ENCODE results near the gene IDH3A.
A peak's percentile ranks its signal among the peaks of the same experiment; 100 is the strongest.

Gene IDH3A

DNA sequence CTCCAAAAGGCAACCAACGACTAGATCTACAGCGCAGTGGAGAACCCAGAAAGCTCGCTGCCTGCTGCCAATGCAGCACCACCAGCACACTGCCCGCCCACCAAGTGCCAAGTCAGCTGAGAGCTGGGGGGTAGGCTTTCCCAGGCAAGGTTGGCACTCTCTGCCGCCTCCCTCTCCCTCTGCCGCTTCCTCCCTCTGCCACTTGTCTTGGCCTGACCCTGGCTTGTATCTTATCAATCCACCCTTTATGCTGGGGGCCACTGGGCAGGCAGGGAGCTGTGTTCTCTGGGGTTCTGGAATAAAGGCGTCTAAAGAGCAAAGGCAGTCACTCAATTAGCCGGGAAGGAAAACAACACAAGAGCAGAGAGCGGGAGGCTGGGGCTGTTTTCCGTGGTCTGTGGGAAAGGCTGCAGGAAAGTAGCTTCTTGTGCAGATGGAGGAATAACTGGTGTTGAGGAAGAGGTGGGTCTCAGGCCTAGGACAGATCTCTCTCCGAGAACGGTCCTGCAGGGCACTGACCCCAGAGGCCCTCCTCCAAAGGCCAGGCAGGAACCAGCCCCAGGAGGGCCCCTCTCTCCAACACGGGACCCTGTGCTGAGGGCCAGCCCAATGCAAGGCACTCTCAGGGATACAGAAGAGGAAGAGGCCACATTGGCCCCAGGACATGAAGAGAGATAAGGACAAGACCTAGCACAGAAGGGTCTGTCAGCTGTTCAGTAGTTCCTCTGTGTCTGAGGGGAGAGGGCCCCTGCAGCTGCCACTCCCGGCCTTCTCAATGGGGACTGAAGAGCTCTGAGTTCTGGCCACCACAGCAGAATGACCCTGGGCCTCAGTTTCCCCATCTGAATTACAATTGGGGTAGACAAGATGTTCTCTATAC is 54.4 kb downstream of the IDH3A start:
- DNase-seq (ENCODE audit: low read depth), result no peak

DNA sequence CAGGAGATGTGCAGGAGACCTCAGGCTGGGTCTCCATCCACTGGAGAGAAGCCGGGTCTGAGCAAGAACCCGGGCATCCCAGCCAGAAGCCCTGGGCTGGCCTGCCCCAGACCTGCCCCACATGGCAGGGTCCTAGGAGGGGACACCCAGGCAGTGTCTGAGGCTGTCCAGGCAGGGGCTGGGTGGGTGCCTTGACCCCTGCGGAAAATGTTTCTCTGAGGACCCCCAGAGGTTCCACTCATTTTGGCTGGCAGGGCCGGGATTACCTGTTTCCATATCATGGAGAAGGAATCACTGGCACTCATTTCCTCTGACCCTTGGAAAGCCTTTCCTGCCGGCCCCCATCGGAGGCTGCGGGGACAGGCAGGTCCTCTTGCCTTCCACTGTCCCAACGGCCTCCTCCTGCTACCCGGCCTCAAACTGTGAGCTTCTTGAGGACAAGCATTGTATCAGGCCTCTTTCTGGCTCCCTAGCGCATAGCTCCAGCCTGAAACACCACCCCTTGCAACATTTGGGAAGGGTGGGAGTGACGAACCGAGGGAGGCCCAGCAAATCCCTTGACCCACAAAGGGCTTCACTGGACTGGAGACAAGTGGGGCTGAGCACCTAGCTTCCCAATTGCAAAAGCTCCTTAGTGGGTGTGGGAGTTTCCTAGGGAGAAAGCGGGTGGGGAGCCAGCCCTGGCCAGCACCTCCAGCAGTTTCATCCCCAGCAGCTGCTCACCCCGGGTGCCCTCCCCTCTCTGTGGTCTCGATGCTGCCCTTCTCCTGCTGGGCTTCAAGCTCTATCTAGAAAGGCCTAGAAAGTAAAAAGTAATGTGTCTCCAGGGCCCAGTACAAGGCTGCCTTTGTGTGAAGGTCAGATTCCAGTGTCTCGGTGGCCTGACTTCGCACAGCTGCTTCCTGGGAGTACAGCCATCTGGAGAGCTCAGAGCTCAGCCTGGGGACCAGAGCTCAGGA is 55.5 kb downstream of the IDH3A start:
- DNase-seq (ENCODE audit: low read depth), result no peak

DNA sequence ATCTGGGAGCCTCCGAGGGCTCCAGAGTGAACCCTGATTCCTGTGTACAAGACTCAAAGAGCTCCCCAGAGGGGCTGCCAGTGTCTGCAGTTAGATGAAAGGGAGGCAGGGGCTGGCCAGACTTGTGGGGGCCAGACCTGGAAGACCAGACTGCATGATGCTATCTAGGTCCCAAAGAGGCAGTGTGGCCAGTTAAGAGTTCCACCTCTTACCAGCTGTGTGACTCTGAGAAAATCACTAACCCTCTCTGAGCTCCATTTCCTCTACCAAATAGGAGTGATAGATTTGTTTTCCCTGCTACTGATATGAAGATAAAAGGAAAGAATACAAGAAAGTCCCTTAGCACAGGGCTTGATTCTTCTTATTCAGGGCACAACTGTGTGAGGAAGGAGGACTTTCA is 56.2 kb downstream of the IDH3A start:
- no peak for DNase-seq (ENCODE audit: low read depth)

DNA sequence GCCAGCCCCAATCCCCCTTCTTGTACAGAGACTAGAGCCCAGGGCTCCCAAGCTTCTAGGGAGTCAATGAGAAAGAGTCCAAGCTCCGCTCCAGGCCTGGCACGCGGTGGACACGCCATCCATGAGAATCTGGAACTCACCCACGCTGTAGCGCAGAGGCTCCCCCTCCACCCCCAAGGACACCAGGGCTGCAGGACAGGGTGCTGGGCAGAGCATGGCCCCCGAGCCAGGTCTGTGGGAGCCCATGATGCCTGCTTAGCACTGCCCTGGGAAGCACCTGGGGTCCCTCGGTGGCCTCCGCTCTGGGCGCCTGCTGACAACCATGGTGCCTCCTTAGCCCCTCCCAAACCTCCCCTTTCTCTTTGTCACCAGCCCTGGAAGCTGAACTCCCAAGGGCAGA is 56.7 kb downstream of the IDH3A start:
- DNase-seq (ENCODE audit: low read depth), result no peak

DNA sequence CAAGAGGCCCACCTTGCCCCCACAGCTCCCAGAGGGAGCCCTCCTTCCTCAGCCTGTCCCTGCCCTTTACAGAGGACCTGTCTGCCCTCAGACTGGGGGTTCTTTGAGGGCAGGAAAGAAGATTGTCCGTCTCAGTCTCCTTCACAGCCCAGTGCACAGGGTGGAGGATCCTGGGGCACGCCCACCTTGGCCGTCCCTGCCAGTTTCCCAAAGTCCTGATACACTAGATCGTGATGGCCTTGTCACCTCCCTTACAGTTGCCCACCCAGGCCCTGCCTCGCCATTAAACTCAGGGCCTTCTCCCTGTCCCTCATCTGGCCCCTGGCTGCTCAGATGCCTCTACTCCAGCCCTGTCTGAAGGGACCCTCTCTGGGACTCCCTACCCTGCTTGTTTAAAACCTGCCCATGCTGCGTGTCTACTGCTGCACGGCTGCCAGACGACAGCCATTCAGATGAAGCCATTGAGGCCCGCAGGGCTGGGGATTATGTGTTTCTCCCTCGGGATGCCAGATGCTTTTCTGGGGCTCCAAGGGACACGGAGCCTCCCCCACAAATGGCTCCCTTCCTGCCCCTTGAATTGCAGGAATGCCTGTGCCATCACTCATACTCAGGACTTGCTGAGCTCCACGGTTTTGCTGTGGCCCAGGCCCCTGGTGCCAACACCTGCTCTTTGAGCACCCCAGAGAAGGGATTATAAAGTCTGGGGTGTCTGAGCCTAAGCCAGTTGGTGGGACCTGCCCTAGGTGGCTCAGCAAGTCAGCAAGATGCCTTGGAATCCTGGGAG is 57.4 kb downstream of the IDH3A start:
- peak; percentile 6 for DNase-seq (ENCODE audit: low read depth)

DNA sequence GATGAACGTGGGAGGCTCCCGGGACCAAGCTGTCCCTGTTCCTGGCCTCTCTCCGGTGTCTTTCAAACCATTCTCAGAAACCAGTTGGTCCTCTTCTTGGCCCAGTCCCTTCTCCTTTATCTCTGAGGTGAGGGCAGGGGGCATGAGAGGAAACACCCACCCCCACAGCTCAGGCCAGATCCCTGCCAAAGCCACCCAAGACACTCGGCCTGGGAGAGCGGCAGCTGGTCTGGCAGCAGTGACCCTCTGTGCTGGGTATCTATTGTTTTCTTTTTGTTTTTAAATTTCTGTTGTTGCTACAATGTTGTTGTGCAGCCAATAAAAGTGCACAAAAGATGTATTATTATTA is 57.9 kb downstream of the IDH3A start:
- no peak for DNase-seq (ENCODE audit: low read depth)

DNA sequence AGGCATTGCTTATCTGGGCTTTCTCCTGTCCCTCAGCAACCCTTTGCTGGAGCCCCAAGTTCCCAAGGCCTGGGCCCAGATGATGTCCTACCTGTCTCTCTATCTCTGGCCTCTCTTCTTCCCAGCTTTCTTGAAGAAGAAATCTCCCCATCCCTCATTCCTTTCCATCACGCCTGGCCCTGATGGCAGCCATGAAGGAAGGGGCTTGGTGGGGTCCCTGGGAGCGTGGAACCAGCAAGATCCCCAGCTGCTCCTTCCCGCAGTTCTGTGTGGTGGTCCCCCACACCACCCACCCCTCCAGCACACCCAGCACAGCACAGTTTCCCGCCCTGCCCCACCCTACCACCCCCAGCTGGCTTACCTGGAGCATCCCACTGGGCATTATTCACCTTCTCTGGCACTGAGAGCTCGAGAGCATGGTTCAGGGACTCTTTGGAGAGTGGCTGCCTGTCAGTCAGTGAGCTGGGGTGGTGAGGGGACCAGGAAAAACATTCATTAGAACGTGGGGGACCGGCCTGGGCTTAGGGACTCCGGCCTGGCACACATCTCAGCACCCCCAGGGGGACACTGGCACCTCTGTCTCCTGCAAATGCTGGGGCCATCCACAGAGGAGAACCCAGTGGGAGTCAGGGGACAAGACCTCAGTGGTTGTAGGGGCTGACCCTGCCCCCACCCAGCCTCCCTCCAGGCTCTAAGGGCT is 58.6 kb downstream of the IDH3A start:
- no peak for DNase-seq (ENCODE audit: low read depth)

DNA sequence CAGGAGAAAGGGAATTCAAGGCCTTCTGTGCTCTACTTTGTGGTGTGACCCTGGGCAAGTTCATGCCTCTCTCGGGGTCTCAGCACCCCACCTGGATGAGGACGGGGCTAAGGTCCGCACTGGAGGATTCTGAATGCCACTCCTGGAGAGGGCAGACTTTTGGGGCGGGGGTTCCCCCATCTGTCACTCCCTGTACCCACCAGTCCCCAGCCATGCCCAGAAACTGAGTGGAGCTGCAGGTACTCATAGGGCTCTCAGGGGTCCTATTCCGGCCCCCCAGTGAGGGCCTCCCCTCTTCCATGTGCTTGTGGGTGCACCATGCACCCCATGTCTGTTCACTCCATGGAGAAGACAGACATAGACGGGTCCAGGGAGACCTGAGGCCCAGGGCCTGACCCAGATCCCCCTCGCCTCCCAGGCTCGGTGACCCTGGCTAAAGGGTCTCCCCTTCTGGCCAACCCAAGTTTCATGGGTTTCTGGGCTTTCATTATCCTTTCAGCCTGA is 59.2 kb downstream of the IDH3A start:
- DNase-seq (ENCODE audit: low read depth), result no peak

DNA sequence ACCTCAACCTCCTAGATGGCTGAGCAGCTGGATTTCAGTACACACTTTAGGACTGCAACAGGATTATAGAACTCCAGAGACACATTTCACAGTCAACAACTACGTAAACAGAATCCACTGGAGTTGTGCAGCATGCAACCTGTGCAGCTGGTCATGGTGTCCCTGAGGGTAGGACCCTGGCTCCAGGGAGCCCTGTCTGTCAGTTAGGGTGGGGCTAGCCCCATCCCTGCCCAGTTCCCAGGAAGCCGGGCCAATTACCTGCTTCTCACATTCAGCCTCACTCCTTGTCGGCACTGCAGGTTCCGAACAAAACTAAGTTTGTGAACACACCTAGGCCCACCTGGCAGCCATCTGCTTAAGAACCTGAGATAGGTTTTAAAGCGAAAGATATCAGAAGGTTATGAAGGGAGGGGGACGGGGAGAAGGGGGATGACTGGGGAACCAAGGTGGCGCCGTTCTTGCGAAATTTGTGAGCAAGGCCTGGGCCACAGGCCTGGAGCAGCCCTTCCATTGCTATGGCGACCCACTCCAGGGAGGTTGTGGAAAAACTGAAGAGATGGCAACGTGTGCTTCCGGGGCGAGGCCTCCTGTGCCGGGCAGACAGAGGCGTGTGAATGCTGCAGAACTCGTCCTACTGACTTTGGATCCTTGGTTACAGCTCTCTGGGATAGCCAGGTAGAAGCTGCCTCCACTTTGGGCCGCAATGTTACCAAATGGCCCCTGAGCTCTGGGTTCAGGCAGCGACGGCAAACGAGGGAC is 59.9 kb downstream of the IDH3A start:
- no peak for DNase-seq (ENCODE audit: low read depth)

DNA sequence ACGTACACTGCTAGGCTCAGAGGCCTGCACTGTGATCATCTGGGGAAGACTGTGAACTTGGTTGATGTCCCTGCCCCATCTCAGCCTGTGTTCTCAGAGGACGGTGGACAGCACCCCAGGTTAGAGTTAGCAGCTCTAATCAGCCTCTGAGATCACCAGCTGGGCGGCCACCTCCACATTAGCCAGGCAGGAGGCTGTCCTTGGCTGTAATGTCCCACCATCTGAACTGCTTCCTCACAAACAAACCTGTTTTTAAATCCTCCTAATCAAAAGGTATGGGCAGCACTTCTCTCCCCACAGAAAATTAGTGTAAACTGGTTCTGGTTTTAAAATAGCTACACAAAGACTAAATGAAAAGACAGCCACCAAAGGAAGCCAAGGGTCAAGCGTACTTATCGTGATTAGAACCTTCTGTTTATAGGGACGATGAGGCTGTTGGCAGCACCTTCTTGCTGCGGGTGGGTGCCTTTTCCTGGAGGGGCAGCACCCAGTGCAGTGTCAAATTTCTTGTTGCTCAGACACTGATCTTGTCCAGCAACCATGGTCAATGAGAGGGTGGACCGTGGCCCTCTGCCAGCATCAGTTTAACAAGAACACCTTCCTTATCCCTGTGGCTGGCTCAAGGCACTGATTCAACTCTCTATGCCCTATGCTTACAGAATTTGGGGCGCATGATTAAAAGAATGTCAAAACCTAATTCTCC is 60.6 kb downstream of the IDH3A start:
- no peak for DNase-seq (ENCODE audit: low read depth)

DNA sequence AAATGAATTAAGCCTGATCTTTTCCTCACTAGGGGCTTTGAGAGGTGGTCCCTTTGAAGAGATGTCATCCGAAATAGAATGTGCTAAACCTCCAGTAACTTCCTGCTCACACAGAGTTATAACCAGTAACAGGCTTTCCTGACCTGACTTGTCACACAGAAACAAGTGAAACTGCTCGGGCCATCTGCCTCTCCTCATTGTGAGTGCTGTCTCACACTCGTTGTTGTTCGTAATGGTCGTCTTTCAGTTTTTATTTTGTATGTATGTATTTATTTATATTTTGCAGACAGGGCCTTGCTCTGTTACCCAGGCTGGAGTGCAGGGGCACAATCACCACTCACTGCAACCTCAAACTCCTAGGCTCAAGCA is 61.2 kb downstream of the IDH3A start:
- DNase-seq (ENCODE audit: low read depth), result no peak

DNA sequence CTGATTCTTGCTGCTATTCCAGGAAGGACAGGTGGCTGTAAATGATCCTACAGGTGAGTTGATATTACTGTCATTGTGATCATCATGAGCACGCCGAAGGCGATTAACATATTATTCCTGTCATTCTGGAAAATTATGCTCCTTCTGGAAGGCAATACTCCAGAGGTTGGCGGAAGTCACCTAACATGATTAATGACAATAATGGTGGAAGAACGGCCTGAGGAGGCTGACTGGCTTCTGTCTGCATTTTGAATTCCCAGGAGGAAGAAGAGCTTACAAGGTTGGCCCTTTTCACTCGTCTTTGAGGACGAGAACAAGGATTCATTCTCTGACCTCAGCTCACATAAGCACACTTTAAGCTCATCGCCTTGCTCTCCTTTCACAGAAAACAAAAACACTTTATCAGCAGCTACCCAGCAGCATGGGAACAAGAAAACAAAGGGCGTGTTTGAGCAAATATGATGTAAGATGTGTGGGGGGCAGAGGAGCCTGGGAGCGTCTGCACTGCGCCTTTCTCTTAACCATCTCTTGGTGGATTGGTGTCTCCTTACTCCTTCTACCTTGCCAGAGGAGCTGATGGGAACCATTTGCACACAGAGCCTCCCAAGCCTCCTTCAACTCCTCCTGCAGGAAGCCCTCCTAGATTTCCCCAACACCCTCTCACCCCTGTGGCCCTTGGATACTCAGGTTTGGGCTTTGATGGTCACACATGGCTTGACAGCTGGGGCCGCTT is 62.2 kb downstream of the IDH3A start:
- no peak for DNase-seq (ENCODE audit: low read depth)

DNA sequence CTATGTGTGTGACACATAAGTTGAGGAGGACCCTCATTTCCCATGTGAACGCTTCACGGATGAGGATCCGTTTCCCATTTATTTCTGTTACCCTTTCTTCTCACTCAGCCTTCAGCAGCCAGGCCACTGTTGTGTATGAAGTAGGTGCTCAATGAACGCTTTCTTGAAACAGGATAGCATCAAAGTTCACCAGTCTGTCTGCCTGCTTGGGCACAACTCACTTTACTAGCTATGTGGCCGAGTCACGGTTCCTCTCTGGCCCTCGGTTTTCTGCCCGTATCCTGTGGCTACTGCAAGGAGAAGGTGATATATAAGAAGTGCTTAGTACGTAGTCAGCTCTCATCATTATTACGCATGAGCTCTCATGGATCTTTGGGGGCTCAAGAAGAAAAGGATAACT is 62.8 kb downstream of the IDH3A start:
- DNase-seq (ENCODE audit: low read depth), result no peak

DNA sequence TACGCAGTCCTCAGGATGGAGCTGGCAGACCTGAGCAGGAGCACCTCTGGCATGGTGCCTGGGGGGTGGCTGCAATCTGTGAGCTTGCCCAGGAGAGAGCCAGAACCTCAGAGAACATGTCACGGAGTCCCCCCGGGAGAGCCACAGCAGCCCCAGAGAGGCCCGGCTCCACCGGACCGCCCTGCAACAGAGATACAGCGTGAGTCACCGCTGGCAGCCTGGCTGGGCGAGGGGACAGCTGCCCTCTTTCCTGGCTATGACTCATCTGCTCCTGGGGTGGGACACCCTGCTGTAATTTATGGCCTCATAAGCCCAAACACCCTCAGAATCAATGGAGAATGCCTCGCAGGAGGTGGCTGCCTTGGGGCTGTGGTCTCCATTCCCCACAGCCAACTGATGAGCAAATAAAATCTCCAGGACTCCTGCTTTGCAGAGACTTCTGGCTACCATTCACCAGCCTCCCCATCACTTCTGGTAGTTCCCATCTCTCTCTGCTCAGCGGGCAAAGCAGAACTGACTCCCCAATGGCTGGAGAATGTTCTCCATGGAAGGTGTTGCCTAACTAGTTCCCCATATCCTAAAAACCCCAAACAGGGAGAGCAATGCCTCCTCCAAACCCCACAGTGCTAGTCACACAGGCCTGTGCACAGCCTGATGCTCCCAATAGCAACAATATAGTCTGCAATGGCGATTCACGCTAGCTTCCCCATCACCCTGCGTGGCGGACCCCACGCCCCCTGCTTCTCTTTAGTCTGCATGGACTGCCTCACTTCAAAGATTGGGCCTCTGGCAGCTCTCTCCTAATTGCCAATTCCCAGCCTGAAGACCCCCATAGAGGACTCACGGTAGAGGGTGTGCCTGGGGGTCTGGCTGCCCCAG is 63.6 kb downstream of the IDH3A start:
- DNase-seq (ENCODE audit: low read depth), result peak; percentile 4

DNA sequence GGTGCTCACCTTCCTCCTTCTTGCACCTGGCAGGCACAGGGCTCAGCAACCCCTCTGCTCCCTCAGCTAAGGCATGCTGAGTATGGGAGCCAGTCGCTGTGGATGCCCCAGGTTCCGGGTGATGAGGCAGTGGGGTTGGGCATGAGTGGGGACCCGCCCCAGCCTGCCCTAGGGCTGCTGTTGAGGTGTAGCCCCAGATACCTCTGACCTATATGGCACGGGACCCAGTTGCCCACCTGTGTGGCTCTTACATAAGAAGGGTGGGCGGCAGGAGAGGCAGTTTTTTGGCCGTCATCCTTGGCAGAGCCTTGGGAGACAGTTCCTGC is 64.2 kb downstream of the IDH3A start:
- no peak for DNase-seq (ENCODE audit: low read depth)

DNA sequence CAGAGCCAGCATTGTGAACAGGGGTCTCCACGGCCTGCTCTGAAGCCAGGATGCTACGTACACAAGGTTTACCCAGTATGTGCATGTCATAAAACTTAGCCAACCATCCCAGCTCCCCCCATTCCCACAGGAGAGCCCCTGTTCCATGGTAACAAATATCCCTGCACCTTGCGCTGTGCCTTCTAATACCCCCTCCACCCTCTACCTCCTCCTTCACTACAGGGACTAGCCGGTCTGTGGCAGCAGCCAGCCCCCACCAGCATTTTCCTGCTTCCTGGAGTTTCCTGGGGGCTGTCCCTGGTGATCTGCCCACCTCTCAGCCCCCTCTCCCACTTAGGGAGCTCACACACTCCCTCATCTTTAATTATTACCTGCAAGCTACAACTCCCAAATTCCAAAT is 64.8 kb downstream of the IDH3A start:
- DNase-seq (ENCODE audit: low read depth), result no peak

DNA sequence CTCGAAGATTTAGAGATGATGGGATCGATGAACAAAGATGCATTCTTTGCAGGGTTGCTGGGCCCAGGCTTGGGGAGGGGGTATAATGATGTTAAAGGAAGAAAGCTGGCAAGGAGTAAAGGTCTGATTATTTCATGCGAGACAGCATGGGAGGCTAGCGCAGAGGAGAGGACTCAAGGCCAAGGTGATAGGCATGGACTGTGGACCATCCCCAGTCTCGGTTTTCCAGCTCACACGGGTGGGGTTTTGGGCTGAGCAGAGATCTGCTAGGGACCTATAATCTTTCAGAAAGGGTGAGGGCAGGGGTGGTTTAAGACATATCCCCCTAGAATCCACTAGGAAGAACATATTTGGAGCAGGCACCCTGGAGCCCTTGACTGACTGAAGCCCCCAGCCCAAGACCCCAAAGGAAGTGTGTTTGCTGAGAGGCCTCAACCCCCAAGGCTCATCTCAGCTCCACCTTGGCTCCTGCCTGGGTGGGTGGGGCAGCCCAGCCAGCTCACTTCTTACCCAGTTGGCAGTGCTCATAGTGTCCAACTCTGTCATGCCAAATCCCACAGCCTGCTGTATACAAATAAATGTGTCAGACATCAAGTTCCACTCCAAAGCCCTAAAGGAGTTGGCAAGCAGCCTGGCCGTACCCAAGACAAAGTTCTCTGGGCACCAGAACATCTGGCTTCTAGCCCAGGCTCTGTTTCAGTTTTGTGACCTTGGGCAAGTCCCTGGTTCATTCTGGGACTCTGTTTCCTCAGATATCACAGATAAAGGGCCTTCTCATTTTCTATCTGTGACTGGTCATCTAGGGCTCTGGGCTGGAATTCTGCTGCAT is 67.3 kb downstream of the IDH3A start:
- no peak for DNase-seq (ENCODE audit: low read depth)

DNA sequence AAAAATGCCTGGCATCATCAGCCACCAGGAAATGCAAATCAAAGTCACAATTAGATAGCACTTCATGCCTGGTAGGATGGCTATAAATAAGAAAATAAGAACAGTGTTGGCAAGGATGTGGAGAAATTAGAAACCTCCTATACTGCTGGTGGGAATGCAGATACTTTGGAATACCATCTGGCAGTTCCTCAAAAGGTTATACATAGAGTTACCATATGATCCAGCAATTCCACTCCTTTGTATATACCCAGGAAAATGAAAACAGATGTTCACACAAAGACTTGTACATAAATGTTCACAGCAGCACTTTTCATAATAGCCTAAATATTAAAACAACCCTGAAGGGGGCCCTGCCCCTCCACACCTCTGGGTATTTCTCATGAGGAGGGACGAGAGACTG is 71.6 kb downstream of the IDH3A start:
- no peak for DNase-seq (ENCODE audit: low read depth)
